PC-3 (cell line): ENCODE measurements around the gene WWC1.

Source experiments
- CTCF ChIP-seq: fragments of 300-600 bp; sonication (generic); conservative IDR thresholded peaks from 2 replicates; pipeline ENCODE4 v1.5.1; 2017; ENCODE audit warnings: antibody characterized with exemption, low read depth, mild to moderate bottlenecking, low read length
- EZH2phosphoT487 ChIP-seq: fragments of 300-600 bp; sonication (generic); IDR thresholded peaks from 2 replicates; pipeline ENCODE4 v1.6.1; 2018; ENCODE audit warnings: mild to moderate bottlenecking, antibody characterized with exemption, low read length, borderline replicate concordance

GRCh38 chr5:168434746-168435321, 143.4 kb downstream of the WWC1 start:
- no peak for TF ChIP-seq CTCF
- no peak for TF ChIP-seq EZH2phosphoT487
